SIG-M5 (cell line): ENCODE results near the gene KBTBD2.
"Not testable (repeated sequence)": the region's sequence is repeated elsewhere in the genome, so short reads cannot be mapped to it uniquely, and the experiment has no call there.

ENCODE experiments used
- DNase-seq: peaks from one replicate; lab custom pipeline; 2025; lab: John Stamatoyannopoulos, UW

Gene KBTBD2

DNA sequence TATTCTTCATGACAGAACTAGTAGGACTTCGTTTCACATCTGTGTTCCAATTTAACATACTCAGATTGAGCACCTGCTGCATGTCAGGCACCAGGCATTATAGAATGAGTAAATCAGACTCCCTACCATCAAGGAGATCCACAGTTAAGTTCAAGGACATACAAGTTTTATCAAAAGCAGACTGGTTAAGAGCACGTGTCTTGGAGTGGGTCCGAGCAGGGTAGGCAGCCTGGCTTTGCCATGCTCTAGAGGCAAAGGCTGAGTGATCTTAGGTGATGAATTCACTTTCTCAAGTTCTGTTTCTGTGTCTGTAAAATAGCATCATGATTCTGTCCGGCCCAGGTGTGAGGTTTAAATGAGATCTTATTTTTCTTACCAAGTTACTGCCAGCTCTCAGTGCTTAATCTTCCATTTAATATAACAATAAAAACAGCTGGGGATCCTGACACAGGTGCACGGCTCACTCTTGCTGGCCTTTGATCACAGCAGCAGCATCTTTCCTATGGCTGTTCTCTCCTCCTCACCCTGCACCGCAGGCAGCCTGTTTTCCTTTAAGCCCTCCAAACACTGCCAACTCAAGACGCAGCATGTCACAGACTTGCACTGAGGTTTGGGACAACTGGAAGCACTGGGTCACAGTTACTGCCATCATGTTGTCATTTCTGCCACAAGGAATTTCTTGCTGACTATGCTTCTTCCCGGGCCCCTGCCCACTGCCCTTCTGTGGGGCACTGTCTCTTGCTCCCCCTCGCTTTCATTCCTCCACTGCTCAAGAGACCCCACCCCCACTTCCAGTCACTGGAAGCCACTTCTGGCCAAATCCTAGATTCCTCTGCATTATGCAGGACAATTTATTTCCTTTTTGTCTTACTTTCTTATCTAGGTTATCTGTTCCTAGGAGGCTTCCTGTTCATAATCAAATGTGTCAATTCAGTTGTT, 35.5 kb downstream of the KBTBD2 start:
- DNase-seq, result not testable (repeated sequence)

DNA sequence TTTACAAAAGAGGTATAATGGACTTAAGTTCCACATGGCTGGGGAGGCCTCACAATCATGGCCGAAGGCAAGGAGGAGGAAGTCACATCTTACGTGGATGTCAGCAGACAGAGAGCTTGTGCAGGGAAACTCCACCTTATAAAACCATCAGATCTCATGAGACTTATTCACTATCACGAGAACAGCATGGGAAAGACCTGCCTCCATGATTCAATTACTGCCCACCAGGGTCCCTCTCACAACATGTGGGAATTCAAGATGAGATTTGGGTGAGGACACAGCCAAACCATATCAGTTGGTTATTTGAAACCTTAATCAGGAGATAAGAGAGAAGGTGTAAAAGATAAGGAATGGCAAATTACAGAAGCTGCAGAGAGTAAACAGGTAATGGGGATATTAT, 40.9 kb downstream of the KBTBD2 start:
- not testable (repeated sequence) for DNase-seq

DNA sequence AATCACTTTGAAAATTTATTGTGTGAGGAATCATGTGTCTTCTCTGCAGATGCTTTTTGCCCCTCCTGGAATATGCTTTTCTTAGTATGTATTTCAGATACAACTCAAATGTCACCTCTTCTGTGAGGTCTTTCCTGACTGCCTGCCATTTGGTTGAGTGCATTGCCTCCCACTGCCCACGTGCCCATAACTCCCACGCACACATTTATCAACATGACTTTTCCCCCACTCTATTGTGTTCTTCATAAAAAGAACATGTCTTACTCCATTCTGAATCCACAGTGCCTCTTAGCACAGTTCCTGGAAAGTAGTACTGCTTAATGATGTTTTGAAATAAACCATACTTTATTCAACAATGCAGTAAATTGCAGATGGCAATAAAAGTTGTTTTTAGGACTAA, 42.9 kb downstream of the KBTBD2 start:
- DNase-seq, result not testable (repeated sequence)

DNA sequence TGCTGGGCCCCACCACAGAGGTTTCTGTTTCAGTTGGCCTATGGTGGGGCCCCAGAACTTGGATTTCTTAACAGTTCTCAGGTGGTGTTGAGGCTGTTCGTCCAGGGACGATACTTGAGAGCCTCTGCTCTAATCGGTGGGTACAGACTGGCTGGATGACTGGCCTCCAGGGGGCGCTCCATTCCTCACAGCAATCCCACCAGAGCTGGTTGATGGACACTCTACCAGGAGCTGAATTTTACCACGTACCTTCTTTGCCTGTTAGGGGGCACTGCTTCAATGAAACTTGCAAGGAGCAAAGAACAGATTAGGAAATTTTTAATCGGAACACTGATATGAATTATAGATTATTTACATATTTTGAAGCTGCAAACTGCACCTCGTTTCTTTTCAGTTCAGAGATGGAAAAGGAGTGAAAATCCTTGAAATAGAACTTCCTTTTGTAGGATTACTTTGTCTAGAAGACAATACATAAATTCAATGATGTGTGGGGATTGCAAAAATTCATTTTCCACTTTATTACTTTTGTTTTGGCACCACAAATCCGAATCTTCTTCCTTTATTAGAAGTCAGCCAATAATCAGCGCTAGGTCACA, 44.8 kb downstream of the KBTBD2 start:
- DNase-seq, result peak; percentile 20

DNA sequence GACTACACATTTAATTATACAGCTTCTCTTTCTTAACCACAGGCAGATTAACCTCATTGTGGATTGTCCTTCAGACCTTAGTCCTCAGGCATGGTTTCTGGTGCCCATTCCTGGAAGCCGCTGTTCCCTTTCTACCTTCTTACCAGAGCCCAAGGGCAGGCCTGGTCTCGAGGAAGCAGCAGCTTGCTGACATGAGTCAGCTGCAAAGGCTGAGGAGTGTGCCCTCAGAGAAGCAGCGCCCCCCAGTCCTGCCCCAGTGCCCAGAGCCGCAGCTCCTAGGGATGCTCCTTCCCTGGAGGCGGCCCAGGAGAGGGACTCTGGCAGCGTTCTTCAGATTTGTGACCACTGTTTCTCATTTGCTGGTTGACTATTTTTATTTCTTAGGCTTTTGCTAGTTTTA, 46.8 kb downstream of the KBTBD2 start:
- DNase-seq, result not testable (repeated sequence)

DNA sequence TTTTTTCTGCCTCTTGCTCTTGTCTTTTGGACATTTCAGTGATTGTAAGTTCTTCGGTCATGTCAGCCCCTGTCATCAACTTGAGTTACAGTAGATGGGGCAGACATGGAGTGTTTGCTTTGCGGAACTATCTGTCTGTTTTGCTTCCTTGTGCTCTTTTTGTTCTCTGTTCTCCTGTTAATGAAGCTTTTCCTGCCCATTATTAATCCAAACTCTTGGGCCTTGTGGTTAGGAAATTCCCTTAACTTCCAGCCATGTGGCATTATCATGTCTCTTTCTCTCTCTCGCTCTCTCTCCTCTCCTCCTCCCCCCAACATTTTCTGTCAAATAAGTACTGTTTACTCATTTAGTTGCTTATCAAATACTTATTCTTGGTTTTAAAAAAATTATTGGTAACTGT, 47.8 kb downstream of the KBTBD2 start:
- not testable (repeated sequence) for DNase-seq

DNA sequence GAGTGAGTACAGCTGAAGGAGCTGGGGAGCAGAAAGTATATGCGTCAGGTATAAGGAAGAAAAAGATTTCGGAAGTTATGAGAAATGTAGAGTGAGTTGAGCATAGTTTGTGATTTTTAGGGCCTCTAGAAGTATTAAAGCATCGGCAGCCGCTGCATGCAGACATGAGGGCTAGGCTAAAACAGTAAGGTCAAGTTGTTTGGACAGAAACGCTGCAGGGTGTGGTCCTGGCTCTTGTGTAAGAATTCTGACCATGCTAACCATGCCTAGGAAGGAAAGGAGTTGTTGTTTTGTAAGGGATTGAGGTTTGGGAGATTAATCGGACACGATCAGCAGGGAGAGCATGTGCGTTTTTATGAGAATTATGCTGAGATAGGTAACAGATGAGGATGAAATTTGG, 51.7 kb downstream of the KBTBD2 start:
- not testable (repeated sequence) for DNase-seq

DNA sequence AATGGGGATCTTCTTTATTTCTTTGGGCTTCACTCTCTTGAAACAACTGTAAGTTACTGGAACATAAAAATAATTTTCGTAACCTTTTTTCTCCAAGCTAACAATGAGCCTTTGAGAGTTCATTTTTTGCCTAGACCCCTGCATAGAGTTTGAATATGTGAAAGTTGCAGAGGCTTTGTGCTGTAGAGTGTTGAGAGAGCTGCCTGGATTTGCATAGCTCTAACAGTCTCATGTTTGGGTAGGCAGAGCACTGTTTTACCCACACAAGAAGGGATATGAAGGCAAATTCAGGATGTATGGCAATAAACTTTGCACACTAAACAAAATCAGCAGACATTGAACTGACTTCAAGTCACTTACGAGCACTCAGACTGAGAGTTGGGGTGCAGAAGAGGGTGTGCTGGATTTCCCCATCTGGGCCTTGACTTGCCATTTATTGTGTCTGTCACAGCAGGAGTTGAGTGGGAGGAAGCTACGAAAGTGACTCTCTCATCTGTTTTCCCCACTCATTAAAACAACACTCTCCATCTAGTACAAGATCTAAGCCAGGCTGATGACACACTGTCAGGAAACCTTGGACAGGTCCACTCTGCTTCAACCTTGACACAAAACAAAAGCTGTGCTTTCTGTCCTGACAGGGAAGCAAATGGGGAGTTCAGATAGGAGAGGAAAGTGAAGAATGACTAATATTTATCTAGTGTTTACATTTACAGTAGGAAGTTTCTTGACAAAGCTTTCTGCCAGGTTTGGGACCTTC, 62.4 kb downstream of the KBTBD2 start:
- DNase-seq, result not testable (repeated sequence)
